IMR-90 (cell line): ENCODE data around the gene GALK1. TPM values are rescaled to one million over a fixed set of nuclear protein-coding genes. Genes with fewer than 3 reads are reported as not detected.

Experiments used
- ATAC-seq: fragments of 200-7000 bp; cut with Tn5 transposase; 2 replicates; pipeline ENCODE4 v1.9.1; 2020; ENCODE audit warnings: low read depth, mild to moderate bottlenecking, moderate library complexity
- BruUV-seq: library from RNA; stranded (reverse); fragments of 400-500 nt; replicated peaks from 2 replicates; lab custom pipeline; 2021; lab: Mats Ljungman, UMichigan
- CTCF ChIA-PET: fragments of 300-600 bp; formaldehyde crosslinking; extraction: SDS; loops from one replicate; lab custom pipeline; 2021; ENCODE audit warnings: antibody characterized with exemption; lab: Yijun Ruan, JAX
- POLR2A ChIA-PET: fragments of 300-600 bp; sonication (Branson Sonifier 250); formaldehyde crosslinking; loops from one replicate; lab custom pipeline; 2022; ENCODE audit warnings: antibody characterized with exemption; ENCODE audit not compliant: unreplicated experiment; lab: Charles Lee
- DNase-seq: peaks from one replicate; pipeline ENCODE4 v3.0.0; 2013
- H2AFZ ChIP-seq: replicated peaks from 2 replicates; pipeline ENCODE3; 2013; ENCODE audit warnings: low read length, mild to moderate bottlenecking; ENCODE audit not compliant: poor library complexity
- H2AK5ac ChIP-seq: 2 replicates; pipeline ENCODE4 v1.6.1; 2013; ENCODE audit warnings: low read depth, low read length, inconsistent platforms
- H2AK9ac ChIP-seq: replicated peaks from 2 replicates; pipeline ENCODE3; 2013; ENCODE audit warnings: mild to moderate bottlenecking, low read depth, low read length, moderate library complexity; ENCODE audit not compliant: poor library complexity
- H2BK120ac ChIP-seq: 2 replicates; pipeline ENCODE4 v1.6.1; 2013; ENCODE audit warnings: low read depth, low read length, inconsistent platforms
- H2BK15ac ChIP-seq: 3 replicates; pipeline ENCODE4 v1.6.1; 2013; ENCODE audit warnings: low read depth, low read length, inconsistent platforms
- H2BK20ac ChIP-seq: 2 replicates; pipeline ENCODE4 v1.6.1; 2013; ENCODE audit warnings: low read depth, mild to moderate bottlenecking, inconsistent platforms, low read length, moderate library complexity
- H2BK5ac ChIP-seq: 2 replicates; pipeline ENCODE4 v1.6.1; 2013; ENCODE audit warnings: mild to moderate bottlenecking, low read depth, low read length, inconsistent platforms; ENCODE audit not compliant: poor library complexity, severe bottlenecking
- H3K14ac ChIP-seq: replicated peaks from 2 replicates; pipeline ENCODE4 v1.6.1; 2013; ENCODE audit warnings: low read depth, low read length, inconsistent platforms
- H3K18ac ChIP-seq: 2 replicates; pipeline ENCODE4 v1.6.1; 2013; ENCODE audit warnings: low read depth, low read length, control low read depth
- H3K23ac ChIP-seq: 2 replicates; pipeline ENCODE4 v1.6.1; 2013; ENCODE audit warnings: low read depth, low read length, inconsistent platforms
- H3K27ac ChIP-seq: 2 replicates; pipeline ENCODE4 v1.5.1; 2013; ENCODE audit warnings: mild to moderate bottlenecking, control low read depth, low read length; ENCODE audit not compliant: insufficient read depth
- H3K27me3 ChIP-seq: 2 replicates; pipeline ENCODE4 v1.6.1; 2013; ENCODE audit warnings: low read length; ENCODE audit not compliant: control insufficient read depth, insufficient read depth
- H3K36me3 ChIP-seq: 2 replicates; pipeline ENCODE4 v1.6.1; 2013; ENCODE audit warnings: low read length, mixed read lengths; ENCODE audit not compliant: control insufficient read depth, insufficient read depth
- H3K4ac ChIP-seq: 2 replicates; pipeline ENCODE4 v1.6.1; 2013; ENCODE audit warnings: low read depth, low read length, inconsistent platforms
- H3K4me1 ChIP-seq: 2 replicates; pipeline ENCODE4 v1.6.1; 2013; ENCODE audit warnings: low read length, mixed read lengths; ENCODE audit not compliant: control insufficient read depth, insufficient read depth
- H3K4me2 ChIP-seq: 2 replicates; pipeline ENCODE4 v1.6.1; 2013; ENCODE audit warnings: low read depth, mild to moderate bottlenecking, control low read depth, low read length, moderate library complexity
- H3K4me3 ChIP-seq: 2 replicates; pipeline ENCODE4 v1.5.1; 2013; ENCODE audit warnings: low read depth, mild to moderate bottlenecking, control low read depth, low read length, moderate library complexity; ENCODE audit not compliant: insufficient read depth
- H3K56ac ChIP-seq: 2 replicates; pipeline ENCODE4 v1.6.1; 2013; ENCODE audit warnings: low read length, inconsistent platforms; ENCODE audit not compliant: insufficient read depth; ENCODE audit errors: extremely low read depth
- H3K79me1 ChIP-seq, 2 experiments: 2 replicates each; pipeline ENCODE4 v1.6.1; 2013; ENCODE audit warnings: low read length in 2 of 2, inconsistent platforms in 1 of 2, low read depth in 1 of 2
- H3K9ac ChIP-seq: 2 replicates; pipeline ENCODE4 v1.6.1; 2013; ENCODE audit warnings: low read depth, low read length, control low read depth
- H3K9me1 ChIP-seq: 2 replicates; pipeline ENCODE4 v1.6.1; 2013; ENCODE audit warnings: low read length, inconsistent platforms; ENCODE audit not compliant: insufficient read depth
- H3K9me3 ChIP-seq: 2 replicates; pipeline ENCODE4 v1.6.1; 2013; ENCODE audit warnings: low read length; ENCODE audit not compliant: control insufficient read depth, insufficient read depth
- H4K20me1 ChIP-seq: 2 replicates; pipeline ENCODE4 v1.6.1; 2013; ENCODE audit warnings: low read length, inconsistent platforms; ENCODE audit not compliant: insufficient read depth
- H4K5ac ChIP-seq: 2 replicates; pipeline ENCODE4 v1.6.1; 2013; ENCODE audit warnings: mild to moderate bottlenecking, low read depth, low read length, control low read depth
- H4K8ac ChIP-seq, 2 experiments: 2 replicates each; pipeline ENCODE4 v1.6.1; 2013; ENCODE audit warnings: low read depth in 2 of 2, low read length in 2 of 2, control low read depth in 1 of 2, inconsistent platforms in 1 of 2
- H4K91ac ChIP-seq: 2 replicates; pipeline ENCODE4 v1.6.1; 2013; ENCODE audit warnings: low read depth, low read length, inconsistent platforms; ENCODE audit not compliant: insufficient read depth
- BHLHE40 ChIP-seq: fragments of 150-350 bp; IDR thresholded peaks from 2 replicates; pipeline ENCODE4 v1.6.1; 2016; ENCODE audit warnings: mild to moderate bottlenecking, low read depth, low read length
- CEBPB ChIP-seq: IDR thresholded peaks from 2 replicates; pipeline ENCODE4 v1.6.1; 2012; ENCODE audit warnings: low read depth, low read length, improper control_type of control experiment
- CHD1 ChIP-seq: IDR thresholded peaks from 2 replicates; pipeline ENCODE4 v1.6.1; 2012; ENCODE audit warnings: low read depth, low read length, improper control_type of control experiment
- CTCF ChIP-seq: conservative IDR thresholded peaks from 2 replicates; pipeline ENCODE4 v1.5.1; 2012; ENCODE audit warnings: mild to moderate bottlenecking, low read depth, low read length, improper control_type of control experiment
- ELK1 ChIP-seq: fragments of 150-350 bp; IDR thresholded peaks from 2 replicates; pipeline ENCODE4 v1.6.1; 2016; ENCODE audit warnings: low read depth, mild to moderate bottlenecking, low read length, moderate library complexity, borderline replicate concordance
- FOS ChIP-seq: fragments of 150-350 bp; IDR thresholded peaks from 2 replicates; pipeline ENCODE4 v1.6.1; 2016; ENCODE audit warnings: low read depth, low read length
- MAFK ChIP-seq: IDR thresholded peaks from 2 replicates; pipeline ENCODE4 v1.6.1; 2012; ENCODE audit warnings: low read depth, low read length, improper control_type of control experiment
- MAZ ChIP-seq: IDR thresholded peaks from 2 replicates; pipeline ENCODE4 v1.6.1; 2012; ENCODE audit warnings: low read depth, mild to moderate bottlenecking, low read length, improper control_type of control experiment, moderate library complexity, borderline replicate concordance
- MXI1 ChIP-seq: IDR thresholded peaks from 2 replicates; pipeline ENCODE4 v1.6.1; 2012; ENCODE audit warnings: low read depth, mild to moderate bottlenecking, low read length, moderate library complexity, borderline replicate concordance
- NFE2L2 ChIP-seq: fragments of 150-350 bp; IDR thresholded peaks from 2 replicates; pipeline ENCODE4 v1.6.1; 2016; ENCODE audit warnings: low read depth, mild to moderate bottlenecking, low read length
- POLR2A ChIP-seq: IDR thresholded peaks from 2 replicates; pipeline ENCODE4 v1.6.1; 2012; ENCODE audit warnings: mild to moderate bottlenecking, low read depth, low read length
- RAD21 ChIP-seq: IDR thresholded peaks from 2 replicates; pipeline ENCODE4 v1.6.1; 2012; ENCODE audit warnings: low read length, improper control_type of control experiment
- RCOR1 ChIP-seq: IDR thresholded peaks from 2 replicates; pipeline ENCODE4 v1.6.1; 2012; ENCODE audit warnings: mild to moderate bottlenecking, low read length, improper control_type of control experiment; ENCODE audit not compliant: insufficient replicate concordance
- RFX5 ChIP-seq: IDR thresholded peaks from 2 replicates; pipeline ENCODE4 v1.8.0; 2012; ENCODE audit warnings: low read depth, mild to moderate bottlenecking, low read length, moderate library complexity
- SMC3 ChIP-seq: fragments of 150-350 bp; IDR thresholded peaks from 2 replicates; pipeline ENCODE4 v1.6.1; 2016; ENCODE audit warnings: low read depth, mild to moderate bottlenecking, antibody characterized with exemption, low read length, moderate library complexity
- WGBS, 2 experiments: methylation state at CpG; one replicate each; pipeline versions ENCODE4 v1.1.5 to v1.1.7; 2013; ENCODE audit warnings: missing lambda C conversion rate in 2 of 2; ENCODE audit not compliant: insufficient read length in 1 of 2; ENCODE audit errors: extremely low coverage in 2 of 2; 5-methylcytosine and 5-hydroxymethylcytosine counted together
- dilution Hi-C: fragments of 300-500 bp; cut with HindIII; formaldehyde crosslinking; loops from one replicate; pipeline ENCODE4 v1.14.3; 2018; ENCODE audit warnings: low sequenced_read_pairs; ENCODE audit not compliant: unreplicated experiment
- in situ Hi-C: fragments of 300-500 bp; cut with MboI; formaldehyde crosslinking; loops from 3 replicates; pipeline ENCODE4 v1.14.3; 2019; ENCODE audit warnings: low sequenced_read_pairs, inconsistent platforms, mixed read lengths
- intact Hi-C: fragments of 100-400 bp; cut with micrococcal nuclease; formaldehyde crosslinking; loops from 2 replicates; pipeline ENCODE4 v1.10.0; 2022
- polyA plus RNA-seq, 3 experiments: library from polyadenylated mRNA; depleted of rRNA; stranded (reverse); fragments of >200 nt; gene quantifications; 2 replicates each; pipeline ENCODE4 v1.2.3, GENCODE V29; 2012; ENCODE audit warnings: low replicate concordance in 1 of 3
- total RNA-seq: library from RNA; depleted of rRNA; stranded (reverse); fragments of >200 nt; gene quantifications from 2 replicates; pipeline ENCODE4 v1.2.3, GENCODE V29; 2012
- TF ChIP-seq, protein P1 (sequence below): fragments of 150-350 bp; IDR thresholded peaks from 2 replicates; pipeline ENCODE4 v1.6.1; 2017; ENCODE audit warnings: mild to moderate bottlenecking, antibody characterized with exemption, low read length, low read depth

Gene GALK1
- total and polyA plus RNA-seq, 2 of the 4 experiments (the other 2 are of a cell fraction), result 19.9 to 21.9 TPM

- Histone ChIP-seq H3K23ac (no peak overlapping the region), H3K56ac (no peak overlapping the region), H3K4ac (no peak overlapping the region), H3K27ac (no peak overlapping the region), H4K5ac (no peak overlapping the region), H2BK5ac (no peak overlapping the region), H2AFZ (no peak overlapping the region), H3K9me1 (no peaks in the 10 kb centered on the region), H3K36me3 (no peaks in the 10 kb centered on the region), H3K4me1 (no peaks in the 10 kb centered on the region), H3K14ac (no peak overlapping the region), H2AK9ac (peak overlapping the region; percentile 24), H4K91ac (no peak overlapping the region), H3K79me1 (no peaks in the 10 kb centered on the region), H4K20me1 (no peaks in the 10 kb centered on the region), H3K18ac (no peak overlapping the region), H3K27me3 (peaks cover 53% of the 10 kb centered on the region), H2BK20ac (no peak overlapping the region), H2BK120ac (no peak overlapping the region), H4K8ac (no peak overlapping the region), H3K4me2 (no peak overlapping the region), H3K9ac (no peak overlapping the region), H3K4me3 (no peak overlapping the region), H3K9me3 (no peaks in the 10 kb centered on the region), H2AK5ac (no peak overlapping the region), H2BK15ac (no peak overlapping the region)
- ATAC-seq, result no peak
- DNase-seq, result no peak
- dilution Hi-C loops, result no loop called here
- ChIA-PET CTCF (no interaction called here), POLR2A (no interaction called here)
- intact Hi-C loops, result no loop called here
- in situ Hi-C loops, result no loop called here
- 73% methylated on average over 4 of the region's 5 CpGs; no CpG with 5 or more reads in 1 of the 2 experiments for WGBS, 2 experiments
- no peak for TF ChIP-seq POLR2A
- no peak for TF ChIP-seq RAD21
- TF ChIP-seq FOS, result no peak
- no peak for TF ChIP-seq MAZ
- no peak for TF ChIP-seq NFE2L2
- no peak for TF ChIP-seq MAFK
- TF ChIP-seq, protein P1, sequence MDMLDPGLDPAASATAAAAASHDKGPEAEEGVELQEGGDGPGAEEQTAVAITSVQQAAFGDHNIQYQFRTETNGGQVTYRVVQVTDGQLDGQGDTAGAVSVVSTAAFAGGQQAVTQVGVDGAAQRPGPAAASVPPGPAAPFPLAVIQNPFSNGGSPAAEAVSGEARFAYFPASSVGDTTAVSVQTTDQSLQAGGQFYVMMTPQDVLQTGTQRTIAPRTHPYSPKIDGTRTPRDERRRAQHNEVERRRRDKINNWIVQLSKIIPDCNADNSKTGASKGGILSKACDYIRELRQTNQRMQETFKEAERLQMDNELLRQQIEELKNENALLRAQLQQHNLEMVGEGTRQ, result no peak
- TF ChIP-seq ELK1, result no peak
- TF ChIP-seq RCOR1, result no peak
- TF ChIP-seq CHD1, result no peak
- TF ChIP-seq CEBPB, result no peak
- no peak for TF ChIP-seq MXI1
- TF ChIP-seq RFX5, result no peak
- no peak for TF ChIP-seq SMC3
- TF ChIP-seq BHLHE40, result no peak
- TF ChIP-seq CTCF, result no peak
- BruUV-seq, result no TSS peak
Measured at GRCh38 chr17:75722076-75722475, 42.9 kb downstream of the GALK1 start.
